Vagina (tissue), 2 donors: ENCODE results near the gene DNAJB4. TPM values are rescaled to one million over a fixed set of nuclear protein-coding genes. Genes with fewer than 3 reads are reported as not detected.
"Not testable (repeated sequence)": the region's sequence is repeated elsewhere in the genome, so short reads cannot be mapped to it uniquely, and the experiment has no call there.

Experiments used
- DNase-seq, 2 donors: peaks; one replicate each; pipeline ENCODE4 v3.0.0-alpha.2; 2017; ENCODE audit errors: extremely low spot score in 2 of 2
- H3K27ac ChIP-seq: fragments of 200-600 bp; sonication (generic); one replicate; pipeline ENCODE4 v1.5.1; 2019
- H3K27me3 ChIP-seq: fragments of 200-600 bp; sonication (generic); one replicate; pipeline ENCODE4 v1.5.1; 2019
- H3K36me3 ChIP-seq, 2 donors: fragments of 200-600 bp; sonication (generic); one replicate each; pipeline ENCODE4 v1.5.1; 2017 to 2019
- H3K4me1 ChIP-seq: fragments of 200-600 bp; sonication (generic); one replicate; pipeline ENCODE4 v1.5.1; 2019
- H3K4me3 ChIP-seq, 2 donors: fragments of 200-600 bp; sonication (generic); 1 replicate in 1 of 2; 2 replicates in 1 of 2; pipeline ENCODE4 v1.5.1; 2016 to 2019
- H3K9me3 ChIP-seq: fragments of 200-600 bp; sonication (generic); one replicate; pipeline ENCODE4 v1.5.1; 2019
- POLR2A ChIP-seq, 2 donors: fragments of 450-650 bp; IDR thresholded peaks; one replicate each; pipeline ENCODE4 v1.6.1; 2017; ENCODE audit warnings: antibody characterized with exemption in 2 of 2, mild to moderate bottlenecking in 2 of 2, moderate library complexity in 2 of 2
- POLR2AphosphoS5 ChIP-seq, 2 donors: sonication (generic); formaldehyde crosslinking; IDR thresholded peaks; one replicate each; pipeline ENCODE4 v1.9.0; 2017; ENCODE audit warnings: antibody characterized with exemption in 2 of 2, mild to moderate bottlenecking in 2 of 2, low read depth in 1 of 2; ENCODE audit not compliant: insufficient read depth in 1 of 2
- intact Hi-C: fragments of 100-400 bp; cut with DNase I; formaldehyde crosslinking; loops from one replicate; pipeline ENCODE4 v1.15.1; 2023
- small RNA-seq: library from RNA; depleted of rRNA; stranded (forward); fragments of <200 nt; gene quantifications from one replicate; pipeline ENCODE3, GENCODE V24; 2016
- total RNA-seq: library from RNA; depleted of rRNA; stranded (reverse); fragments of >200 nt; gene quantifications from one replicate; pipeline ENCODE4 v1.2.3, GENCODE V29; 2016
- TF ChIP-seq, protein P1 (sequence below), 3 experiments: fragments of 450-650 bp in 2 of 3; fragments of 200-600 bp in 1 of 3; sonication (generic) in 1 of 3; IDR thresholded peaks; one replicate each; pipeline ENCODE4 v1.5.1; 2017 to 2019; ENCODE audit warnings: antibody characterized with exemption in 3 of 3, mild to moderate bottlenecking in 2 of 3, moderate library complexity in 2 of 3

DNAJB4 gene
- total RNA-seq, 1 donor from 2014 or later, result 20.9 TPM

DNA sequence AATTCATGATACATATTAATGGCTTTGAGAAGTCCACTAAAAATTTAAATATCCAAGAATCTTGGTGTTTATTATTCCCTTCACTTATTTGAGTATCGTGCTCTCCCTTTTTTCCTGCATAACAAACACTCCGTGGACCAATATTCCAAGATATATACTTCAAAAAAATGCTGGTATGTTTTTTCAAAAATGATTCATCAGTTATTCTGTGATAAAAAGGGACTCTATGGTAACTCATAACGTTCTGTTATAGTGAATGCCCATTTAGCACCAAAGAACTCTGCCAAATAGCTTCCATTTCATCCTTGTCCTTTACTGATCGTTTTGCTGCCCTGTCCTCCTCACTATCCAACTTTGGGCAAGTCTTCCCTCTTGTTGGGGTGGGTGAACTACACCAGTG, 53.9 kb downstream of the DNAJB4 start:
- TF ChIP-seq, protein P1, sequence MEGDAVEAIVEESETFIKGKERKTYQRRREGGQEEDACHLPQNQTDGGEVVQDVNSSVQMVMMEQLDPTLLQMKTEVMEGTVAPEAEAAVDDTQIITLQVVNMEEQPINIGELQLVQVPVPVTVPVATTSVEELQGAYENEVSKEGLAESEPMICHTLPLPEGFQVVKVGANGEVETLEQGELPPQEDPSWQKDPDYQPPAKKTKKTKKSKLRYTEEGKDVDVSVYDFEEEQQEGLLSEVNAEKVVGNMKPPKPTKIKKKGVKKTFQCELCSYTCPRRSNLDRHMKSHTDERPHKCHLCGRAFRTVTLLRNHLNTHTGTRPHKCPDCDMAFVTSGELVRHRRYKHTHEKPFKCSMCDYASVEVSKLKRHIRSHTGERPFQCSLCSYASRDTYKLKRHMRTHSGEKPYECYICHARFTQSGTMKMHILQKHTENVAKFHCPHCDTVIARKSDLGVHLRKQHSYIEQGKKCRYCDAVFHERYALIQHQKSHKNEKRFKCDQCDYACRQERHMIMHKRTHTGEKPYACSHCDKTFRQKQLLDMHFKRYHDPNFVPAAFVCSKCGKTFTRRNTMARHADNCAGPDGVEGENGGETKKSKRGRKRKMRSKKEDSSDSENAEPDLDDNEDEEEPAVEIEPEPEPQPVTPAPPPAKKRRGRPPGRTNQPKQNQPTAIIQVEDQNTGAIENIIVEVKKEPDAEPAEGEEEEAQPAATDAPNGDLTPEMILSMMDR (IDR thresholded peaks at IDR 0.05), result no peak
- H3K9me3 ChIP-seq, result no peaks in the 10 kb centered on the region
- H3K4me1 ChIP-seq, result no peaks in the 10 kb centered on the region
- H3K4me3 ChIP-seq, result no peak overlapping the region
- intact Hi-C loops, result no loop called here
- H3K36me3 ChIP-seq, result no peaks in the 10 kb centered on the region
- H3K27me3 ChIP-seq, result no peaks in the 10 kb centered on the region
- no peak overlapping the region for H3K27ac ChIP-seq
- DNase-seq, result no peak

GRCh38 chr1:78060857-78061563, 56.3 kb downstream of the DNAJB4 start:
- TF ChIP-seq, protein P1 (IDR thresholded peaks at IDR 0.05), result no peak
- TF ChIP-seq POLR2AphosphoS5 (IDR thresholded peaks at IDR 0.05; ENCODE audit: insufficient read depth in 1 of 2, low read depth in 1 of 2), result no peak
- no peak for TF ChIP-seq POLR2A (IDR thresholded peaks at IDR 0.05)
- Histone ChIP-seq H3K4me3 (no peak overlapping the region), H3K36me3 (no peaks in the 10 kb centered on the region), H3K9me3 (no peaks in the 10 kb centered on the region), H3K27me3 (no peaks in the 10 kb centered on the region), H3K27ac (no peak overlapping the region), H3K4me1 (no peaks in the 10 kb centered on the region)
- intact Hi-C loops, result no loop called here
- no peak for DNase-seq

- Histone ChIP-seq H3K4me3 (no peak overlapping the region), H3K27ac (no peak overlapping the region), H3K36me3 (no peaks in the 10 kb centered on the region), H3K27me3 (no peaks in the 10 kb centered on the region), H3K9me3 (no peaks in the 10 kb centered on the region), H3K4me1 (no peaks in the 10 kb centered on the region)
- TF ChIP-seq, protein P1 (IDR thresholded peaks at IDR 0.05), result no peak
- TF ChIP-seq POLR2A (IDR thresholded peaks at IDR 0.05) (no peak), POLR2AphosphoS5 (IDR thresholded peaks at IDR 0.05; ENCODE audit: insufficient read depth in 1 of 2, low read depth in 1 of 2) (no peak)
- DNase-seq, result no peak
- intact Hi-C loops, result no loop called here
Observed at GRCh38 chr1:78061825-78062523, 57.2 kb downstream of the DNAJB4 start.

GRCh38 chr1:78064886-78065285, 60.1 kb downstream of the DNAJB4 start:
- intact Hi-C loops, H3K27me3 ChIP-seq, H3K36me3 ChIP-seq, H3K4me1 ChIP-seq, H3K4me3 ChIP-seq, DNase-seq, H3K27ac ChIP-seq, H3K9me3 ChIP-seq: not testable (repeated sequence)

Small RNA genes within 50 kb of the gene (small RNA-seq; reads per million reads assigned to genes)
- not detected for gene AC103591.3

Other genes starting within 250 kb of the DNAJB4 start
- 65.3 TPM for gene USP33, start 245.1 kb upstream of the DNAJB4 start, total RNA-seq
- 10.8 TPM for gene MIGA1, start 225.3 kb upstream of the DNAJB4 start, total RNA-seq
- gene NEXN, start 116.3 kb upstream of the DNAJB4 start, total RNA-seq, result 20.1 TPM
- gene FUBP1, start 25.9 kb upstream of the DNAJB4 start, total RNA-seq, result 85.7 TPM
- gene GIPC2, start 41.0 kb downstream of the DNAJB4 start, total RNA-seq, result 2.7 TPM